DOHH2 (cell line): ENCODE data around the gene CYP11A1.

ENCODE experiments used
- H3F3A ChIP-seq: fragments of 200-600 bp; sonication (generic), shearing (Covaris generic); 2 replicates; pipeline ENCODE4 v1.6.0; 2016; ENCODE audit warnings: antibody characterized with exemption, mild to moderate bottlenecking; ENCODE audit not compliant: control insufficient read depth, insufficient read depth
- H3K27ac ChIP-seq: fragments of 200-600 bp; sonication (generic); 2 replicates; pipeline ENCODE4 v1.5.1; 2014; ENCODE audit warnings: low read depth, mild to moderate bottlenecking, low read length, moderate library complexity
- H3K27me3 ChIP-seq: fragments of 200-600 bp; sonication (generic); 2 replicates; pipeline ENCODE4 v1.6.1; 2014; ENCODE audit warnings: mild to moderate bottlenecking, low read length, mixed read lengths; ENCODE audit not compliant: control insufficient read depth
- H3K36me3 ChIP-seq: fragments of 200-600 bp; sonication (generic); 2 replicates; pipeline ENCODE4 v1.6.1; 2014; ENCODE audit warnings: mild to moderate bottlenecking, low read length, moderate library complexity, mixed read lengths; ENCODE audit not compliant: control insufficient read depth
- H3K4me1 ChIP-seq: fragments of 200-600 bp; sonication (generic); 2 replicates; pipeline ENCODE4 v1.6.1; 2014; ENCODE audit warnings: mild to moderate bottlenecking, low read length, mixed read lengths; ENCODE audit not compliant: control insufficient read depth
- H3K4me2 ChIP-seq: fragments of 200-600 bp; sonication (generic); 2 replicates; pipeline ENCODE4 v1.6.0; 2014; ENCODE audit warnings: mild to moderate bottlenecking, low read length, moderate library complexity
- H3K4me3 ChIP-seq: fragments of 200-600 bp; sonication (generic); 2 replicates; pipeline ENCODE4 v1.5.1; 2014; ENCODE audit warnings: mild to moderate bottlenecking, low read length, mixed read lengths
- H3K79me2 ChIP-seq: fragments of 200-600 bp; sonication (generic); 2 replicates; pipeline ENCODE4 v1.6.1; 2014; ENCODE audit warnings: mild to moderate bottlenecking, low read length, mixed read lengths; ENCODE audit not compliant: control insufficient read depth
- H3K9me2 ChIP-seq: fragments of 200-600 bp; sonication (generic); replicated peaks from 2 replicates; pipeline ENCODE4 v1.6.1; 2014; ENCODE audit warnings: mild to moderate bottlenecking, low read length, mixed read lengths; ENCODE audit not compliant: control insufficient read depth
- H3K9me3 ChIP-seq: fragments of 200-600 bp; sonication (generic); 2 replicates; pipeline ENCODE4 v1.6.1; 2014; ENCODE audit warnings: antibody characterized with exemption, low read length, mixed read lengths; ENCODE audit not compliant: control insufficient read depth, insufficient read depth
- H4K20me1 ChIP-seq: fragments of 200-600 bp; sonication (generic); 2 replicates; pipeline ENCODE4 v1.6.0; 2014; ENCODE audit warnings: low read depth, mild to moderate bottlenecking, antibody characterized with exemption, low read length, moderate library complexity; ENCODE audit not compliant: control insufficient read depth, insufficient read depth
- CTCF ChIP-seq: fragments of 200-600 bp; sonication (generic); IDR thresholded peaks from one replicate; pipeline ENCODE4 v1.5.1; 2014; ENCODE audit warnings: antibody characterized with exemption, mild to moderate bottlenecking, low read depth, low read length; ENCODE audit not compliant: poor library complexity, severe bottlenecking
- EZH2phosphoT487 ChIP-seq: fragments of 200-600 bp; sonication (generic); IDR thresholded peaks from 2 replicates; pipeline ENCODE4 v1.6.1; 2017; ENCODE audit warnings: borderline replicate concordance, mild to moderate bottlenecking, antibody characterized with exemption, low read length, moderate library complexity, mixed read lengths

The CYP11A1 gene

GRCh38 chr15:74396445-74397238 lies 29.2 kb upstream of the CYP11A1 start:
- H3K9me3 ChIP-seq: no peaks in the 10 kb centered on the region
- H3K4me1 ChIP-seq: peaks cover 44% of the 10 kb centered on the region
- H3K9me2 ChIP-seq: no peaks in the 10 kb centered on the region
- H3K27ac ChIP-seq: no peak overlapping the region
- H3K79me2 ChIP-seq: no peaks in the 10 kb centered on the region
- H3K36me3 ChIP-seq: no peaks in the 10 kb centered on the region
- no peaks in the 10 kb centered on the region for H3F3A ChIP-seq
- H3K4me3 ChIP-seq: no peak overlapping the region
- H4K20me1 ChIP-seq: peaks cover 24% of the 10 kb centered on the region
- H3K27me3 ChIP-seq: peaks cover 96% of the 10 kb centered on the region
- no peak overlapping the region for H3K4me2 ChIP-seq
- TF ChIP-seq EZH2phosphoT487 (no peak), CTCF (no peak)

GRCh38 chr15:74396146-74396438 lies 28.6 kb upstream of the CYP11A1 start:
- Histone ChIP-seq H3K4me1 (peaks cover 39% of the 10 kb centered on the region), H3K79me2 (no peaks in the 10 kb centered on the region), H3K36me3 (no peaks in the 10 kb centered on the region), H3K9me2 (no peaks in the 10 kb centered on the region), H4K20me1 (peaks cover 20% of the 10 kb centered on the region), H3K4me3 (no peak overlapping the region), H3K27ac (no peak overlapping the region), H3K27me3 (peaks cover 96% of the 10 kb centered on the region), H3K9me3 (no peaks in the 10 kb centered on the region), H3K4me2 (no peak overlapping the region), H3F3A (no peaks in the 10 kb centered on the region)
- no peak for TF ChIP-seq CTCF
- TF ChIP-seq EZH2phosphoT487: no peak

- Histone ChIP-seq H3K9me2 (no peaks in the 10 kb centered on the region), H3K9me3 (no peaks in the 10 kb centered on the region), H3K79me2 (no peaks in the 10 kb centered on the region), H3K27ac (no peak overlapping the region), H3K4me1 (peaks cover 33% of the 10 kb centered on the region), H3K4me3 (no peak overlapping the region), H3K36me3 (no peaks in the 10 kb centered on the region), H3K27me3 (peaks cover 96% of the 10 kb centered on the region), H3F3A (no peaks in the 10 kb centered on the region), H3K4me2 (no peak overlapping the region), H4K20me1 (peaks cover 23% of the 10 kb centered on the region)
- TF ChIP-seq EZH2phosphoT487 (no peak; the same call in 1 of the 2 replicates), CTCF (no peak)
Measured at GRCh38 chr15:74395319-74396145, 28.1 kb upstream of the CYP11A1 start.
